Neural progenitor cell (in vitro differentiated cells): Measurements from ENCODE around the gene HOXD3.
A peak's percentile ranks its signal among the peaks of the same experiment; 100 is the strongest.

ENCODE experiments used
- EZH2 ChIP-seq: fragments of 200-600 bp; sonication (generic); IDR thresholded peaks from 2 replicates; pipeline ENCODE4 v1.6.1; 2017; ENCODE audit warnings: antibody characterized with exemption, mild to moderate bottlenecking, moderate library complexity
- TF ChIP-seq, protein P1 (sequence below): fragments of 200-600 bp; sonication (generic); IDR thresholded peaks from 2 replicates; pipeline ENCODE4 v1.5.1; 2017; ENCODE audit warnings: antibody characterized with exemption, mild to moderate bottlenecking

DNA sequence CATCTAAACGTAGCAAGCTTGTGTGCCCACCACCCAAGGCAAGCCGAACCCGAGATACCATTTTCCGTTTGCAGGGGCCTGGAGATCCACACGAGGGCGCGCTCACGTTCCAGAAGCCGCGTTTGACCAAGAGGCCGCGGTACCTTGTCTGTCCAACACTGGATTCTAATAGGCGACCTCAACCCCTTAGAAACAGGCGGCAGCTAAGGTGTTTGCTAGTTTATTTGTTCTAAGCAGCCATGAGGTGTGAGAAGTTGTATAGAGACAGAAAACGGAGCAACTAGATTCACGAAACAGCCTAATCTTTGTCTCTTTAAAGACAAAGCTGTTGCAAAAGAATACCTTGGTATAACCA is 45.8 kb upstream of the HOXD3 start:
- TF ChIP-seq, protein P1, sequence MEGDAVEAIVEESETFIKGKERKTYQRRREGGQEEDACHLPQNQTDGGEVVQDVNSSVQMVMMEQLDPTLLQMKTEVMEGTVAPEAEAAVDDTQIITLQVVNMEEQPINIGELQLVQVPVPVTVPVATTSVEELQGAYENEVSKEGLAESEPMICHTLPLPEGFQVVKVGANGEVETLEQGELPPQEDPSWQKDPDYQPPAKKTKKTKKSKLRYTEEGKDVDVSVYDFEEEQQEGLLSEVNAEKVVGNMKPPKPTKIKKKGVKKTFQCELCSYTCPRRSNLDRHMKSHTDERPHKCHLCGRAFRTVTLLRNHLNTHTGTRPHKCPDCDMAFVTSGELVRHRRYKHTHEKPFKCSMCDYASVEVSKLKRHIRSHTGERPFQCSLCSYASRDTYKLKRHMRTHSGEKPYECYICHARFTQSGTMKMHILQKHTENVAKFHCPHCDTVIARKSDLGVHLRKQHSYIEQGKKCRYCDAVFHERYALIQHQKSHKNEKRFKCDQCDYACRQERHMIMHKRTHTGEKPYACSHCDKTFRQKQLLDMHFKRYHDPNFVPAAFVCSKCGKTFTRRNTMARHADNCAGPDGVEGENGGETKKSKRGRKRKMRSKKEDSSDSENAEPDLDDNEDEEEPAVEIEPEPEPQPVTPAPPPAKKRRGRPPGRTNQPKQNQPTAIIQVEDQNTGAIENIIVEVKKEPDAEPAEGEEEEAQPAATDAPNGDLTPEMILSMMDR = peak; percentile 86
- TF ChIP-seq EZH2 = peak; percentile 89
